T-helper 2 cell (primary cell): Measurements from ENCODE around the gene C2orf15.
"Not testable (repeated sequence)": the region's sequence is repeated elsewhere in the genome, so short reads cannot be mapped to it uniquely, and the experiment has no call there.

Experiments used
- DNase-seq, 5 experiments: peaks; one replicate each; pipeline versions ENCODE4 v3.0.0 to v3.0.0-alpha.2; 2012 to 2022
- total RNA-seq, 2 donors: gene quantifications; one replicate each; lab custom pipeline; 2026; lab: John Stamatoyannopoulos, UW

Gene C2orf15
- 0.94 to 2.8 reads per million in 2 donors for total RNA-seq

- DNase-seq = peak; percentile 95 to 99 (median 96)
Measured at GRCh38 chr2:99141110-99142108, at the start of gene C2orf15. Gene C2orf15, plus strand, starts transcription at chr2:99141707. Its CDS starts 8,852 bp downstream, at chr2:99150559.

- DNase-seq = no peak
Measured at GRCh38 chr2:99096728-99097127, 44.8 kb upstream of the C2orf15 start.

GRCh38 chr2:99101697-99102096, 39.8 kb upstream of the C2orf15 start:
- DNase-seq = no peak

GRCh38 chr2:99104006-99104405, 37.5 kb upstream of the C2orf15 start:
- no peak for DNase-seq

GRCh38 chr2:99106913-99107312, 34.6 kb upstream of the C2orf15 start:
- peak in 1 of 5 experiments; percentile 8 for DNase-seq

- DNase-seq = no peak
Measured at GRCh38 chr2:99111236-99111635, 30.3 kb upstream of the C2orf15 start.

GRCh38 chr2:99111945-99112344, 29.6 kb upstream of the C2orf15 start:
- no peak for DNase-seq

- DNase-seq = no peak
Measured at GRCh38 chr2:99112617-99113016, 28.9 kb upstream of the C2orf15 start.

GRCh38 chr2:99127981-99128380, 13.5 kb upstream of the C2orf15 start:
- no peak for DNase-seq

GRCh38 chr2:99135044-99135556, 6.4 kb upstream of the C2orf15 start:
- DNase-seq = not testable (repeated sequence)

GRCh38 chr2:99139003-99139402, 2.5 kb upstream of the C2orf15 start:
- DNase-seq = no peak

GRCh38 chr2:99140056-99140859, 1.2 kb upstream of the C2orf15 start:
- DNase-seq = no peak

- DNase-seq = no peak
Measured at GRCh38 chr2:99140860-99141109, 722 bp upstream of the C2orf15 start.

GRCh38 chr2:99150706-99151105, 9.2 kb downstream of the C2orf15 start:
- no peak for DNase-seq

- DNase-seq = no peak
Measured at GRCh38 chr2:99152199-99152895, 10.8 kb downstream of the C2orf15 start.

- no peak for DNase-seq
Measured at GRCh38 chr2:99153921-99154604, 12.6 kb downstream of the C2orf15 start.

- peak; percentile 80 to 97 (median 90) for DNase-seq
Measured at GRCh38 chr2:99154643-99155536, 13.4 kb downstream of the C2orf15 start, which contains the start of the genes LIPT1 and TSGA10. Gene LIPT1, plus strand, starts transcription at chr2:99154967. Its CDS starts 6,991 bp downstream, at chr2:99161958. Gene TSGA10, minus strand, starts transcription at chr2:99154942. Its CDS starts 45,503 bp downstream, at chr2:99109439.

GRCh38 chr2:99156891-99157290, 15.4 kb downstream of the C2orf15 start:
- no peak for DNase-seq

- peak in 1 of 5 experiments; percentile 21 for DNase-seq
Measured at GRCh38 chr2:99158599-99158998, 17.1 kb downstream of the C2orf15 start.

- no peak for DNase-seq
Measured at GRCh38 chr2:99159594-99159993, 18.1 kb downstream of the C2orf15 start.

GRCh38 chr2:99166218-99166617, 24.7 kb downstream of the C2orf15 start:
- no peak for DNase-seq
